GM21515 (cell line): Measurements from ENCODE around the gene LGR6.

Experiments
- ATAC-seq: cut with Tn5 transposase; IDR thresholded peaks from one replicate; pipeline ENCODE4 v1.9.1; 2021; ENCODE audit not compliant: unreplicated experiment

Gene LGR6

DNA sequence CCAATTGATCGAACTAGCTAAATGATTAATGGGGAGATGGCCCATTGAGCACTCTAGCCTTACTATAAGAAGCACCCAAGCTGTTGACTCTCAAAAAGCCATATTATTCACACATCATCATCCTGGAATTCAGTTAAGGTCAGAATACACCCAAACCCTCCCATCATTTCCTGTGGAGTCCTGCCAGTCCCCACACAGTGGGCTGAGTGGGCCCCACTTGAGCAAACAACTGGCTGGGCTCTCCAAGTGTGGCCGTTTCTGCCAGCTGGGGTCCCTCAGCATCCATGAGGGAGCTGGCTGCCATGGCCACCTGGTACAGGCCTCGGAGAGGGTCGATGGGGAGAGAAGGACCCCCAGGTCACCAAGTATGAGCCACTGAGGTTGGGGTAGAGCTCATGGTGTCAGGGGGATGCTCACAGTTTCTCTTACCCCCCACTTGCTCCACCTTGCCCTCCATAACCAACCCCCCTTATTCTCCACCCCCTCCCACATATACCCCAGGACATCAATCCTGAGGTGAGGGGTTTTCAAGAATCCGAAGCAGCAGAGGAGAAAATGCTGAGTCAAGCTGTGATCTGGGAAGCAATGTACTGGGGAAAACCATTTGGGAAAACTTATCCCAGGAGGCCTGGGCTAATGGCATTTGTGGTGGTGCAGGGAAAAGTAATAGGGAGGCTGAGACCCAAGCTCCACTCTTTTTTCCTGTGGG is 87.9 kb downstream of the LGR6 start:
- ATAC-seq = no peak

DNA sequence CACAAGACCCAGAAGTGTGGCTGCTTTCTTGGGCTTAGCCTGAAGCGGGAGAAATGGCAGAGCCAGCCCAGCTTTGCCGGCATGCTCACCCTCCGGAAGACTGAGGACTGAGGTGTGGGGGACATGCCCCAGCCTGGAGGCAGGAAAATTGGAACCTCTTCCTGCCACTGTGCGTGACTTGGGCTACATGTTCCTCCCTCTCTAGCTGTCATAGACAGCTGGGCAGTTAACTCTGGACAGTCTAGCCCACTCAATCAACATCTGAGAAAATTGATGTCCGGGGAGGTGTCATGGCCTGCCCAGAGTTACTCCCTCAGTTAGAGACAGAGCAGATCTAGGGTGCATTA is 88.4 kb downstream of the LGR6 start:
- ATAC-seq = no peak

DNA sequence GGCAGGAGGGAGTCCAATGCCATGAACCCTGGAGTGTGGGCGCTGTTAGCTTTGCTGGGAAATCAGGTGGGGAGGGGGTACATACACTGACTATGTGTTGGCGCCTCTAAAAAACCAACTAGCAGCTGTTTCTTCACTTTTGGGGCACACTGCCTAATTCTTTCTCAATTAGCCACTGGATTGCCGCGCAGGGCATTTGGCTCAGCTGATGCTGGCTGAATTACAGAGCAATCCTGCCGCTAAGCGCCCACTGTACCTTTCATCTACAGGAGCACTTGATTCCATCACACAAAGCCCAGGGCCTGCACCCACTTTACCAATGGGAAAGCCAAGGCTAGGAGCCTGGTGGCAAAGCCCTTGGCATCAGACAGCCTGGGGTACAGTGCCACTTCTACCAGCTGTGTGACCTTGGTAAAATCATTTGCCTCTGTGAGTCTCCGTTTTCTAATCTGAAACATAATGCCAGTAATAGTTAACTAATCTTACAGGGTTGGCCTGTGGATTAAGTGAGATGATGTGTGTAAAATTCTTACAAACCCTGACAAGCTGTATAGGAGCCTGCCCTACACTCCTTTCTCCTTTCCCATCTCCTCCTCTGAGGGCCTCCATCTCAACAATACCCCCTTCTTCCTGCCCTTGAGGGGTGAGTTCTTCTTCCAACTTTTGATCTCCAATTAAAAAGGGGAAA is 89.1 kb downstream of the LGR6 start:
- no peak for ATAC-seq

DNA sequence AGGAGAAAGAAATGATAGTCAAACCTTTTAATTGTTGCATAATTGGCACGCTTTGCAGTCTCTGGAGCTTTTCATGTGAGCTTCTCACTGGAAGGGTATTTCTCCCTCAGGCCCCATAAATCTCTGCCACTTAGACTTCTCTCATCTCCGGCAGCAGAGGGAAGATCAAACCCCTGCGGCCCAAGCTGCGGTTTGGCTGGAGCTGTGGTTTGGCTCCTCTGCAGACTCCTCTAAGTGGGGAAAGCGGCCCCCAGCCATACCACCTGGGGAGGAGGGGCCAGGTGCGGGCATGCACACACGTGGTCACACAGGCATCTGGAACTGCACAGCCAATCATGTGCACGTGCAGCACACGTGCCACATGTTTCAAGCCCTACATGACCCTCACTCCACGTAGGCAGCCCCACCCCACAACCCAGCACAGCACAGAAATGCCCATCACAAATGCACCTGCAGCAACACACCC is 89.8 kb downstream of the LGR6 start:
- no peak for ATAC-seq

- ATAC-seq = no peak
Measured at GRCh38 chr1:202283991-202284390, 90.4 kb downstream of the LGR6 start.

GRCh38 chr1:202285908-202286307 is 92.3 kb downstream of the LGR6 start:
- ATAC-seq = no peak

DNA sequence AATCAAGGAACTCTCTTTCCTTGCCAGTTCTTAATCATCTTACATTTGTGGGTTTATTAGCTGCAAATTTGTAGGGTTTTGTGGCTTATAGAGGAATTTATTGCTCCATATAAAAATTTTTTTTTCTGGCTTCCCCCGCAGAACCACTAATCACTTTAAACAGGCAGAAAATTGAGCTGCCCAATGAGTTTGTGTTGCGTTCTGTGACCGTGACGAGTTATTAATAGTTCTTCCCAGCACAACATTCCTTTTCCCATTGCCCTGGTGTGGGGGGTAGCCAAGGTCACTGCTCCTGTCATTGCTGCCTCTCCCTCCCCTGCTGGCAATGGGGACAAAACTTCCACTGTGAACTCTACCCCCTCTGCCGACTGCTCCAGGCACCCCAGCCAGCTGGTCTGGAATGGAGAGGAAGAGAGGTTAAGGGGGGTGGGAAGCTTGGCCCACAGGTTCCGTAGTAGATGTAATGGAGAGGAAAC is 93.1 kb downstream of the LGR6 start:
- no peak for ATAC-seq

DNA sequence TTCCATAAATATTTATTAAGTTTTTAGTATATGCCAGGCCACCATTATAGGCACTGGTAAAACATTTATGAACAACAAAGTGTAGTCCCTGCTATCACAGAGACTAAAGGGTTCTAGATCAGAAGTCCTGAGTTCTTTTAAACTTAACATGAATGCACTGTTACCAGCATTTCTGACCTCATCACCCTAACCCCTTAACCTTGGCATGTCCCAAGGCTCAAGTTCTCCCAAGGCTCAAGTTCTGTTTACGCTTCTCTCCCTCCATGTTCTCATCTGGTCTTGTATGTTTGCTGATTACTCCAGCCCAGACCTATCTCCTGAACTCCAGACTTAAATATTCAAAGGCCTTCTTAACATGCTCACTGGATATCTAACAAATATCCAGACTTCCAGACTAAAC is 93.6 kb downstream of the LGR6 start:
- ATAC-seq = no peak

GRCh38 chr1:202288177-202288576 is 94.6 kb downstream of the LGR6 start:
- ATAC-seq = no peak

GRCh38 chr1:202289009-202289408 is 95.4 kb downstream of the LGR6 start:
- ATAC-seq = no peak

DNA sequence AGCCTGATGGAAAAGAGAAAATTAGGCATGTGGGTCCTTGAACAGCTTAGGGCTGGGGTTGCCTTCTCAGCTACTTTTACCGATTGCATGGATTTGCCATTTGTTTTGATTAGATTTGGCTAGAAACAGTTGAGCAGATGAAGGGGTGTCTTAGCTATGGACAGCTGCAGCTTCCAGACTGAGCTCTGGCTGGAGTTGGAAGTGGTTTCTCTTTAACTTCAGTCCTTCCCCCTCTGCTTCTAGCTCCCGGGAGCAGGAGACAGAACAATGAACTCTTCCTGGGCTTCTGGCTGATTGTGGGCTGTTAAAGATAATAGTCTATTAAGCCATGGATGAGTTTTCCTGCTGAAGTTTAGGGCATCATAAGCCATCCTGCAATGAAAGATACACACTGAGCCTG is 97.4 kb downstream of the LGR6 start:
- ATAC-seq = no peak

DNA sequence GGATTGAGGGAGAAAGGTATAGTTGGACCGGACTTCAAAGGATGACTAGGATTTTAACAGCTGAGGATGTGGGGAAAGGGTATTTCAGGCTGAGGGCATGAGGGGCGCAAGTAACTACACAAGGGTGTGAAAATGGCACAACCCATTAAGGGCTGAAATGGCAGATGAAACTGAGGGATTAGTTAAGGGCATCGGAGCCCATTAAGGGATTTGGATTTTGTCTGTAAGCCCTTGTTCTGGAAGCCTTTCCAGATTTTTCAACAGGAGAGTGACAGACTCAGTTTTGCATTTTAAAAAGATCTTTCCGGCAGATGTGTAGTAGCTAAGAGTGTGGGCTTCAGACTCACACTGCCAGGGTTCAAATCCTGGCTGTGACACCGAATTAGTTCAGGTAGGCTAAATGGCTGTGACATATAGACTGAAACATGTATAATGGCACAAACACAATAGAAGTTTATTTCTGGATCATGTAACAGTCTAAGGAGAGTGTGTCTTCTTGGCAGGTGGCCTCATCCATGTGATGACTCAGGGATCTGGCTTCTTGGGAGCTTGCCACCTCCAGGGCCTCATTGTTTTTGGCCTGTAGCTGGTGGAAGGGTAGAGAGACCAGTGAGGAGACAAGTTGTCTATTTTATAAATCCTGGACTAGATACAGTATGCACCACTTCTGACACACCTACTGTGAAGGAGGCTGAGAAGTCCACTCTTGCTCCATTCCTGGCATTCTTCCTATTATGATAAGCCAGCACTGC is 98.5 kb downstream of the LGR6 start:
- ATAC-seq = no peak

- no peak for ATAC-seq
Measured at GRCh38 chr1:202292773-202293172, 99.2 kb downstream of the LGR6 start.

DNA sequence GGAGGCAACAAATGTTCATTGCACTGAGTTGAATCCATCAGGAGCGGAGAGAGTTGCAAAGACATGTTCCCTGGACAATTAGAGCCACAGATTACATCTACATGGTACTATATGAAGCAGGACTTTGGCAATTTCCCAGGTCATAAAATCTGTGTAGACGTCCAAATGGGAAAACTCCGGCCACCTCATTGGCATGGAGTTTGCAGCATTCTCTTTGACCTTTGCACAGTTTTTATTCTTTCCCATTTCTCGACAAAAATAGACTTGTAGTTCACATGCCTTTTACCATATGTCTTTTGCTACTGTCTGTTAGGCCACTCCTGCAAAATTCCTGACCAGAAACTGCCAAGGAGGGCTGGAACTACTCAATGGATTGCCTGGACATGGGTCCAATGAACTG is 100.0 kb downstream of the LGR6 start:
- ATAC-seq = no peak

DNA sequence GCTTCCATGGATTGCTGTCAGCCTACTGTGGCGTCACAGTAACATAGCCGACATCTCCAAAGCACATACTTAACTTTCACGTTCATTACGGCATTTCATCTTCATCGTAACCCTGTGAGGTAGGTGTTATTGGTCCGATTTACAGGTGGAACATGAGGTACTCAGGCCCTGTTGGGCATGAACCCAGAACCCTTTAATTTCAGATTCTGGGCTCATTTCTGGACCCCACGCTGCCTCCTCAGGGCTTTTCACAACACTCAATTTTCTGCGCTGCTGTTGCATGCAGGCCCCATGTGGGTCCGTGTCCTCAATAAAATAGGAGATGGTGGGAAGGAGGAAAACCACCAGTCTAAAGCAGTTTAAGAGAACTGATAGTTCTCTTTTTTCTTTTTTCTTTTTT is 108.6 kb downstream of the LGR6 start:
- no peak for ATAC-seq

- no peak for ATAC-seq
Measured at GRCh38 chr1:202304375-202304774, 110.8 kb downstream of the LGR6 start.

- ATAC-seq = no peak
Measured at GRCh38 chr1:202305168-202305567, 111.6 kb downstream of the LGR6 start.

- no peak for ATAC-seq
Measured at GRCh38 chr1:202306535-202307345, 113.1 kb downstream of the LGR6 start.

DNA sequence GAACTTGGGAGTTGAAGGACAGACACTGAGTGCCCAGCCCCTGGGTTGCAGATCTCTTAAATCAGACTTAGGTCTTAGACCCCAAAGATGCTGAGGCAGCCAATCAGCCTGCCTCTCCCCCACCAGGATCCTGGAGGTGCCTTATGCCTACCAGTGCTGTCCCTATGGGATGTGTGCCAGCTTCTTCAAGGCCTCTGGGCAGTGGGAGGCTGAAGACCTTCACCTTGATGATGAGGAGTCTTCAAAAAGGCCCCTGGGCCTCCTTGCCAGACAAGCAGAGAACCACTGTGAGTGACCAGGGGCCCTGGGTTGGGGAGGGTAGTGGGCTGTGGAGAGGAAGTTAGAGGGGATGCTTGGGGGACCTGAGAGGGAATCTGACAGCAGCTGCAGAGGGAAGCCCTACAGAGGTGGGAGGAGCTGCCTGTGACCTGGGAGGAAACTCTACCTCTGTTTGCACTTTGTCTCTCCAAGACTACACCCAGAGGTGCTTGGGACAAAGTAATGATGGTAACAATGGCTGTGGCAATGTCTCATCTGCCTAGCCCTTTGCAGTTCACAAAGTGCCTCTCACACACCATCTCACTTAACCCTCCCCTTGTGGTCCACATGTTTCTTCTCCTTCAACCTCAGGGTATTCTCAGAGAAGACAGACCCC is 116.6 kb downstream of the LGR6 start:
- no peak for ATAC-seq

GRCh38 chr1:202310746-202311145 is 117.1 kb downstream of the LGR6 start:
- no peak for ATAC-seq
